Adrenal gland (tissue), 12 donors: Measurements from ENCODE around the gene VBP1. TPM values are rescaled to one million over a fixed set of nuclear protein-coding genes. Genes with fewer than 3 reads are reported as not detected.

Experiments
- DNase-seq, 7 donors: peaks; one replicate each; pipeline ENCODE4 v3.0.0-alpha.2; 2019 to 2020
- H3K27ac ChIP-seq, 5 donors: fragments of 200-600 bp; sonication (generic) in 4 of 5; 1 replicate in 3 of 5; 2 replicates in 2 of 5; pipeline versions ENCODE4 v1.5.1 to v1.8.0; 2016 to 2020; ENCODE audit warnings: mild to moderate bottlenecking in 1 of 5
- H3K27me3 ChIP-seq: fragments of 200-600 bp; 2 replicates; pipeline ENCODE4 v1.8.0; 2021
- H3K36me3 ChIP-seq, 2 donors: fragments of 200-600 bp; replicated peaks in 1 of 2; 1 replicate in 1 of 2; 2 replicates in 1 of 2; pipeline versions ENCODE4 v1.5.1 to v1.8.0; 2018 to 2022
- H3K4me1 ChIP-seq, 2 donors: fragments of 200-600 bp; replicated peaks in 1 of 2; 1 replicate in 1 of 2; 2 replicates in 1 of 2; pipeline versions ENCODE4 v1.5.1 to v1.8.0; 2018 to 2021
- H3K4me3 ChIP-seq, 4 donors: fragments of 200-600 bp; sonication (generic) in 3 of 4; one replicate each; pipeline ENCODE4 v1.5.1; 2016 to 2018
- H3K9me3 ChIP-seq, 3 donors: fragments of 200-600 bp; sonication (generic) in 1 of 3; replicated peaks in 1 of 3; 1 replicate in 2 of 3; 2 replicates in 1 of 3; pipeline versions ENCODE4 v1.5.1 to v1.8.0; 2016 to 2021
- CTCF ChIP-seq, 6 experiments: fragments of 450-650 bp in 4 of 6; fragments of 200-600 bp in 2 of 6; sonication (generic) in 1 of 6; IDR thresholded peaks; 1 replicate in 5 of 6; 2 replicates in 1 of 6; pipeline versions ENCODE4 v1.5.1 to v1.8.0; 2016 to 2021; ENCODE audit warnings: antibody characterized with exemption in 6 of 6, mild to moderate bottlenecking in 2 of 6, moderate library complexity in 1 of 6
- POLR2A ChIP-seq, 2 donors: fragments of 450-650 bp; IDR thresholded peaks; one replicate each; pipeline ENCODE4 v1.6.1; 2017; ENCODE audit warnings: antibody characterized with exemption in 2 of 2, mild to moderate bottlenecking in 2 of 2, moderate library complexity in 1 of 2
- WGBS, 4 donors: extraction: QIAGEN DNeasy Blood & Tissue Kit in 2 of 4; methylation state at CpG; one replicate each; pipeline versions ENCODE4 v1.1.5 to v1.1.7; 2013 to 2017; 5-methylcytosine and 5-hydroxymethylcytosine counted together
- intact Hi-C, 2 donors: fragments of 100-400 bp; cut with DNase I; formaldehyde crosslinking; loops; one replicate each; pipeline versions ENCODE4 v1.14.1 to v1.15.0; 2022 to 2023
- polyA plus RNA-seq, 3 donors: library from polyadenylated mRNA; stranded (reverse); fragments of 200-250 nt in 2 of 3; fragments of 350-450 nt in 1 of 3; fragmentation: Illumina TruSeq in 1 of 3; extraction: RNeasy Lipid Tissue Mini Kit (QIAGEN cat#74804) in 1 of 3; gene quantifications; one replicate each; pipeline ENCODE4 v1.2.3, GENCODE V29; 2013 to 2014
- total RNA-seq, 9 donors: library from RNA; depleted of rRNA in 4 of 9; stranded (reverse); fragments of >200 nt in 4 of 9; fragments of 120-200 nt in 1 of 9; fragmentation: NEBNext Ultra II Directional in 1 of 9; extraction: Animal tissue kit (Norgen Biotek cat#: 25700) in 1 of 9; gene quantifications; one replicate each; pipeline versions ENCODE4 v1.1.0 to v1.2.4, GENCODE V29; 2013 to 2023
- donor health status: healthy with polysubstance abuse.
- donor health status: Bipolar disorder and iron deficiency.
- donor health status: DM: yes; HTN: yes; CAD: no.
- donor health status: DM: no; HTN: no; CAD: no.
- donor health status: DM: no; HTN: no; CAD: no.
- donor health status: DM: yes; HTN: yes; CAD: no.

Gene VBP1
- total and polyA plus RNA-seq, 12 donors: 18.2 to 94.0 (median 39.9) TPM

GRCh38 chrX:155188786-155189185, 27.5 kb upstream of the VBP1 start:
- no peak for DNase-seq
- WGBS, 4 donors: 60 to 69% (median 67%) methylated on average over 2 to 5 of the region's 5 CpGs; no CpG with 5 or more reads in 1 of the 4 donors
- intact Hi-C loops: no loop called here
- Histone ChIP-seq H3K9me3 (no peaks in the 10 kb centered on the region), H3K27ac (no peak overlapping the region), H3K4me3 (no peak overlapping the region), H3K36me3 (no peaks in the 10 kb centered on the region), H3K27me3 (no peaks in the 10 kb centered on the region), H3K4me1 (no peaks in the 10 kb centered on the region)
- TF ChIP-seq POLR2A (IDR thresholded peaks at IDR 0.05): no peak

GRCh38 chrX:155211208-155211607, 5.1 kb upstream of the VBP1 start:
- H3K4me1 ChIP-seq: no peaks in the 10 kb centered on the region
- H3K4me3 ChIP-seq: no peak overlapping the region
- H3K27me3 ChIP-seq: no peaks in the 10 kb centered on the region
- WGBS, 4 donors: 58 to 87% (median 72%) methylated on average over 3 of the region's 3 CpGs
- TF ChIP-seq CTCF (IDR thresholded peaks at IDR 0.05) (no peak), POLR2A (IDR thresholded peaks at IDR 0.05) (no peak)
- H3K27ac ChIP-seq: no peak overlapping the region
- no peaks in the 10 kb centered on the region for H3K9me3 ChIP-seq
- intact Hi-C loops: no loop called here
- DNase-seq: no peak
- H3K36me3 ChIP-seq: no peaks in the 10 kb centered on the region

- Histone ChIP-seq H3K36me3 (no peaks in the 10 kb centered on the region), H3K4me1 (peaks cover 0 to 8% of the 10 kb centered on the region in 2 donors), H3K9me3 (no peaks in the 10 kb centered on the region), H3K4me3 (no peak overlapping the region), H3K27ac (no peak overlapping the region), H3K27me3 (no peaks in the 10 kb centered on the region)
- intact Hi-C loops: no loop called here
- WGBS, 4 donors: 68 to 88% (median 77%) methylated on average over 4 of the region's 4 CpGs
- no peak for DNase-seq
- TF ChIP-seq POLR2A (IDR thresholded peaks at IDR 0.05) (no peak), CTCF (IDR thresholded peaks at IDR 0.05) (no peak)
Measured at GRCh38 chrX:155213731-155214130, 2.5 kb upstream of the VBP1 start.

- no peak for DNase-seq
- Histone ChIP-seq H3K9me3 (no peaks in the 10 kb centered on the region), H3K4me1 (peaks cover 0 to 8% of the 10 kb centered on the region in 2 donors), H3K27me3 (no peaks in the 10 kb centered on the region), H3K36me3 (no peaks in the 10 kb centered on the region), H3K4me3 (peak overlapping the region in 1 of 4 donors; percentile 81), H3K27ac (peak overlapping the region in 4 of 5 donors; percentile 24 to 93 (median 58))
- TF ChIP-seq CTCF (IDR thresholded peaks at IDR 0.05): no peak
- no peak for TF ChIP-seq POLR2A (IDR thresholded peaks at IDR 0.05)
- WGBS, 4 donors: 41 to 75% (median 55%) methylated on average over 8 to 15 of the region's 15 CpGs
- intact Hi-C loops: no loop called here
Measured at GRCh38 chrX:155215443-155216178, 649 bp upstream of the VBP1 start.
